ENCODE measurements around the gene CLEC19A.

CLEC19A gene

DNA sequence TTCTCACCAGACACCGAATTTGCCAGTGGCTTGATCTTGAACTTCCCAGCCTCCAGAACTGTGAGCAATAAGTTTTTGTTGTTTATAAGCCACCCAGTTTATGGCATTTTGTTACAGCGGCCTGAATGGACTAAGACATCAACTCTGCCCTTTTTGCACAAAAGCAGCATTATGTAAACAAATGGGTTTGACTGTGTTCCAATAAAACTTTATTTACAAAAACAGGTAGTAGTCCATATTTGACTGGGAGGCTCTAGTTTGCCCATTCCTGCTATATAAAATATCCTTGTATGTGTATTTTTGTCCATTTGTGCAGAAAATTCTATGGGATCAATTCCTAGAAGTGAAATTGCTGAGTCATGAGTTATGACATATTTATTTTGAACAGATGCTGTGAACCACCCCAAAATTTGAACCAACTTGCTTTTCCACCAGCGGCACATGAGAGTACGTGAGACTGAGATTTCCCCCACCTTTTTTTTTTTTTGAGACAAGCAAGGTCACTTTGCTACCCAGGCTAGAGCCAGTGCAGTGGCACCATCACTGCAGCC, 21.3 kb upstream of the CLEC19A start:
- CTCF ChIA-PET, result interaction anchor here (0.7 kb wide), 1 partner anchor 33 kb away, joined by 6 read pairs; no protein-coding TSS in a partner anchor
- TF ChIP-seq, protein P1, sequence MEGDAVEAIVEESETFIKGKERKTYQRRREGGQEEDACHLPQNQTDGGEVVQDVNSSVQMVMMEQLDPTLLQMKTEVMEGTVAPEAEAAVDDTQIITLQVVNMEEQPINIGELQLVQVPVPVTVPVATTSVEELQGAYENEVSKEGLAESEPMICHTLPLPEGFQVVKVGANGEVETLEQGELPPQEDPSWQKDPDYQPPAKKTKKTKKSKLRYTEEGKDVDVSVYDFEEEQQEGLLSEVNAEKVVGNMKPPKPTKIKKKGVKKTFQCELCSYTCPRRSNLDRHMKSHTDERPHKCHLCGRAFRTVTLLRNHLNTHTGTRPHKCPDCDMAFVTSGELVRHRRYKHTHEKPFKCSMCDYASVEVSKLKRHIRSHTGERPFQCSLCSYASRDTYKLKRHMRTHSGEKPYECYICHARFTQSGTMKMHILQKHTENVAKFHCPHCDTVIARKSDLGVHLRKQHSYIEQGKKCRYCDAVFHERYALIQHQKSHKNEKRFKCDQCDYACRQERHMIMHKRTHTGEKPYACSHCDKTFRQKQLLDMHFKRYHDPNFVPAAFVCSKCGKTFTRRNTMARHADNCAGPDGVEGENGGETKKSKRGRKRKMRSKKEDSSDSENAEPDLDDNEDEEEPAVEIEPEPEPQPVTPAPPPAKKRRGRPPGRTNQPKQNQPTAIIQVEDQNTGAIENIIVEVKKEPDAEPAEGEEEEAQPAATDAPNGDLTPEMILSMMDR (conservative IDR thresholded peaks at IDR 0.05; ENCODE audit: low read depth), result no peak
- POLR2A ChIA-PET (ENCODE audit: low non-redundant PET), result no interaction called here
- no peak for DNase-seq (ENCODE audit: low spot score)
- no peak overlapping the region for H3K27ac ChIP-seq

DNA sequence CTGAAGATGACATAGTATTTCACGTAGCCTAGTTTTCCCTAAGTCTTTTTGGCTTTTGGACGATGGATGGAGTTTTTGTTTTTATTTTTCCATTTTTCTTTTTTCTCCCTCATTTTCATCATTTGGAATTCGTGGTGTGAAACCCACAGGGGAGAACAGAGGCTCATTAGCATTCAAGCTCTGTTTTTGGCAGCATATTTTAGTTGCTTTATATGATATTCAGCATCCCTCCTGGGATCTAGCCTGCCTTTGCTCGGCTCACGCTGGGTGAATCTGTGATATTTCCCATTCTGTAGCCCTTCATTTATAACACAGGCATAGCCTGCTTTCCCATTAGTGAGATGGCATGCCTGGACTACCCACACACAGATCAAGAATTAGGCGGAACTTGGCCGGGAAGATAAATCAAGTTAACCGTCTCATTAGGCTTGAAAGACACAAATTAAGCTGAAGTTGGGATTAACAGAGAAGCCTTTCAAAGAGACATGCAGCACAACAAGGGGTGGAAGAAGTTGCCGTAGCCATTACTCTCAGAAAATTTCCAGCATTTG, 20.1 kb upstream of the CLEC19A start:
- ChIA-PET CTCF (interaction anchor here (0.6 kb wide), 2 partner anchors 32 to 110 kb away, joined by 4 read pairs; no protein-coding TSS in a partner anchor), POLR2A (ENCODE audit: low non-redundant PET) (no interaction called here)
- TF ChIP-seq, protein P1 (conservative IDR thresholded peaks at IDR 0.05; ENCODE audit: low read depth), result no peak
- DNase-seq (ENCODE audit: low spot score), result no peak
- H3K27ac ChIP-seq, result no peak overlapping the region

DNA sequence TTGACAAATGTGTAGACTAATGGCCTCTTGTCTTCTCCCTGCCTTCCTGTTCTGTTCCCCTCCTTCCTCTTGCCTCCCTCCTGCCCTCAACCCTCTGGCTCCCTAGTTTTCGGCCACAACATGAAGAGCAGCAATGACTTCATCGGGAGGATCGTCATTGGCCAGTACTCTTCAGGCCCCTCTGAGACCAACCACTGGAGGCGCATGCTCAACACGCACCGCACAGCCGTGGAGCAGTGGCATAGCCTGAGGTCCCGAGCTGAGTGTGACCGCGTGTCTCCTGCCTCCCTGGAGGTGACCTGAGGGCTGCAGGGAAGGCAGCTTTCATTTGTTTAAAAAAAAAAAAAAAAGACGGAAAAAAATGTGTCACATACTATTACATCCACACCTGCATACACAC, 18.8 kb upstream of the CLEC19A start:
- TF ChIP-seq, protein P1 (conservative IDR thresholded peaks at IDR 0.05; ENCODE audit: low read depth), result no peak
- H3K27ac ChIP-seq, result no peak overlapping the region
- ChIA-PET CTCF (no interaction called here), POLR2A (ENCODE audit: low non-redundant PET) (interaction anchor here (0.6 kb wide), 1 partner anchor 57 kb away, joined by 4 read pairs; no protein-coding TSS in a partner anchor)
- DNase-seq (ENCODE audit: low spot score), result no peak

DNA sequence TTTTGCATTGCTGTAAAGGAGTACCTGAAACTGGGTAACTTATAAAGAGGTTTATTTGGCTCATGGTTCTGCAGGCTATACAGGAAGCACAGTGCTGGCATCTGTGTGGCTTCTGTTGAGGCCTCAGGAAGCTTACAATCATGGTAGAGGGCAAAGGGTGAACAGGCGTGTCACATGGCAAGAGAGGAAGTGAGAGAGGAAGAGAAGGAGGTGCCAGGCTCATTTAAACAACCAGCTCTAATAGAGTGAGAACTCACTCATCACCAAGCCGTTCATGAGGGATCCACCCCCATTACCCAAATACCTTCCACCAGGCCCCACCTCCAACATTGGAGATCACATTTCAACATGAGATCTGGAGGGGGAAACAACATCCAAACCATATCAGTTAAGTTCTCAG, 16.4 kb upstream of the CLEC19A start:
- no peak overlapping the region for H3K27ac ChIP-seq
- TF ChIP-seq, protein P1 (conservative IDR thresholded peaks at IDR 0.05; ENCODE audit: low read depth), result no peak
- CTCF ChIA-PET, result no interaction called here
- DNase-seq (ENCODE audit: low spot score), result no peak
- POLR2A ChIA-PET (ENCODE audit: low non-redundant PET), result no interaction called here

DNA sequence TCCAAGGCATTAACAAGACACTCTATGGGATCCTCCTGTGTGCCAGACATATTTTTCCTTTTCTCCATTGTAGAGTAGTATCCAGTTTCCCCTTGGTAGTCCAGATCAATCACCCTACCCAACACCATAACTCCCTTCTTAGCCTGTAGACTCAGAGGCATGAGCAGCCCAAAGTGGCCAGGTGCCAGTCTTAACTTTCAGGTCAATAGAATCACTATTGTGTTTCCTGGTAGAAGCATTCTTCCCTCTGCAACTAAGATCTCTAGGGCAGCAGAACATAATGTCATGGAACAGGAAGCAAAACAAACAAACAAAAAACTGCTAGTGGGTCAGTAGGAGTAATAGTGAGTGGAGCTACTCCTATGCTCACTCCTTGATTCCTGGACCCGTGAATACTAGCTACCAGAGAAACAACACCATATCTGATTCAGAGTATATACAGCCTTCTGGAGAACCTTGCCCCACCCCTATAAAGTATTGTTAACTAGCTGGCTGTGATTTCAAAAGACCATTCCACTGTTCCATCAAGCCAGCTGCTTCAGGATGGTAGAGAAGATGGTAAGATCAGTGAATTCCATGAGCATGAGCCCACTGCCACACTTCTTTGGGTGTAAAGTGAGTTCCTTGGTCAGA, 11.2 kb upstream of the CLEC19A start:
- POLR2A ChIA-PET (ENCODE audit: low non-redundant PET), result no interaction called here
- no peak for DNase-seq (ENCODE audit: low spot score)
- H3K27ac ChIP-seq, result no peak overlapping the region
- TF ChIP-seq, protein P1 (conservative IDR thresholded peaks at IDR 0.05; ENCODE audit: low read depth), result no peak
- CTCF ChIA-PET, result no interaction called here

DNA sequence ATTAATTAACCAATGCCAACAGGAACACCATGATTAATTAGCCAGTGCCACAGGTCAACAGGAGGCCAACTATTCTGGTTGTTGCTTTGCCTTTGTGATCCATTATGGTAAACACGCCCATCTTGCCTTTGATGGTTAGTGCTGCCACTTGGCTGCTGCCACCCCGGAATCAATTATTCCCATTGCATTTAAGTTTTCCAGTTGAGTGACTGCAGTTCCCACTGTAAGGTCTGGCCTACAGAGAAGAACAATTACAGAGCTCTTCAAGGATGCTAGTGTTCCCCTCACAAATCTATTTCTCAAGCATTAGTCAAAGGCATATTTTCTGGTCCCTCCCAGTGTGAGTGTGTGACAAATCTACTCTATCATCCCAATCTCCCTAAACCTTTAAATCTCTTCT, 7.1 kb upstream of the CLEC19A start:
- no peak overlapping the region for H3K27ac ChIP-seq
- ChIA-PET CTCF (interaction anchor here (0.6 kb wide), 1 partner anchor 224 kb away, joined by 3 read pairs; no protein-coding TSS in a partner anchor), POLR2A (ENCODE audit: low non-redundant PET) (no interaction called here)
- DNase-seq (ENCODE audit: low spot score), result no peak
- TF ChIP-seq, protein P1 (conservative IDR thresholded peaks at IDR 0.05; ENCODE audit: low read depth), result no peak
